NCI-H1105 (cell line): ENCODE measurements around the gene PHAF1.

Experiments used
- DNase-seq: peaks from one replicate; lab custom pipeline; 2025; lab: John Stamatoyannopoulos, UW

PHAF1 gene

DNA sequence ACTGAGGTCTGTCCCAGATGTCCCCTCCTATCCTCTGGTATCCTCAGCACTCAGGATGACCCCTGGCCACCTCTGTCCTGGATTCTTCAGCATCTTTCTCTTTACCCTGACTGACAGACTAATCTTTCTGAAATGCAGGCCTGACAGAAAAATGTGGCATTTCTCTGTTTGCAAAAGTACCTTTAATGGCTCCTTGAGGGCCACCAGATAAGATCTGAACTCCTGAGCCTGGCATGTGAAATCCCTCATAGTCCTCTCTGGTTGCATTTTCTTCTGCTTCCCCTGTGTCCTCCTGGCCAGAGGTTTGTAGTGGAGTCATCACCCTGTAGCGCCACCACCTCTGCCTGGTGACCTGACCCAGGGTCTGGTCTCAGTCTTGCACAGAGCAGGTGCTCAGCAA lies 87.1 kb downstream of the PHAF1 start:
- no peak for DNase-seq

GRCh38 chr16:67197704-67198103 lies 88.0 kb downstream of the PHAF1 start:
- DNase-seq: no peak
